ENCODE results near the gene IQCF6.
"Not testable (repeated sequence)": the region's sequence is repeated elsewhere in the genome, so short reads cannot be mapped to it uniquely, and the experiment has no call there.

IQCF6 gene

GRCh38 chr3:51779137-51779536 lies at the start of gene IQCF6:
Gene IQCF6 (minus strand): TSS chr3:51779237. CDS start chr3:51779224, 13 bp downstream.
- DNase-seq (ENCODE audit: low read depth, low spot score) = no peak

- DNase-seq (ENCODE audit: low read depth, low spot score) = no peak
Observed at GRCh38 chr3:51828297-51828696, 49.3 kb upstream of the IQCF6 start.

DNA sequence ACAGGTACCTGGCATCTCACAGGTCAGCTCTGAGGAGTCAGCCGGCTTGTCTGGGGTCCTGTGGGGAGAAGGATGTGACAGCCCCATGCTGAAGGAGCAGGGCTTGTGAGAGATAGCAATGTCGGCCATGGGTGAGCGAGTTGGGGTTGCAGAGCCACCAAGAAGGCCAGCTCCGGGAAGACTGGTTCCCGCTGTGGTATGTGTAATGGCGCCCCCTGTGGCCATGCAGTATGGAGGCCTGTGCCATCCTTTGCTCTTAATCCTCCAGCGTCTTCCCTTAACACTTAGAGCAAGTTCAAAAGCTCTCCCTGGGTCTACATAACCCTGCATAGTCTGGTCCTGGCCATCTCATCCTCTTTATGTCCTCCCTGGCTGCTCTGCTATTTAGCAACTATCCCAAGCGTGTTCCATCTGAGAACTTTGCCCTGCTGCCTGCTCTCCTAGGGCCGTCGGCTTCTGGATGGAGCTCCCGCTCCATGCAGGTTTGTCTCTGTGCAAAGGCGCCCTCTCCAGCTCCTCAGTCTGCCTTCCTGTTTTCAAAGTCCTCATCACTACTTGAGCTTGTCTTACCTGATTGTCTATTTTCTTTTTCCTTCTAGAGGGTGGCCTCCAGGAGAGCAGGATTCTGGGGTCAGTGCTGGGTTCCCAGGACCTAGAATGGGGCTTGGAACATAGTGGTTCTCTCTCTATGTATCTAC lies 40.8 kb upstream of the IQCF6 start:
- DNase-seq (ENCODE audit: low read depth, low spot score) = peak; percentile 72

DNA sequence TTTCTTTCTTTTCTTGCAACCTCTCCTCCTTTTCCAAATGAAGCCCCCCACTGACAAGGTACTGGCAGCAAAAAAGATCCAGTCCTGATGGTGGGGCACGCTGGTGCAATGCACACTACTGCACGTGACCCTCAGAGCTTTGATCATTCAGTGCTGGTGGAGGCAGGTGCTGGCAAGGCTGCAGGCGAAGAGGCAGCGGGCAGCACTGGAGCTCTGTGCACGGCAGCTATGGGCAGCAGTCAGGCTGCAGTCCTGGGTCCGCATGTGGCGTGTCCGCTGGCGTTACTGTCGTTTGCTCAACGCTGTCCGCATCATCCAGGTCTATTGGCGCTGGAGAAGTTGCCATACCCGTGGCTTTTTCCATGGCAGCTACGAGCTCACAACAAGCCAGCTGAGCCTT lies 40.1 kb upstream of the IQCF6 start:
- DNase-seq (ENCODE audit: low read depth, low spot score) = no peak

- no peak for DNase-seq (ENCODE audit: low read depth, low spot score)
Observed at GRCh38 chr3:51817375-51817774, 38.3 kb upstream of the IQCF6 start.

DNA sequence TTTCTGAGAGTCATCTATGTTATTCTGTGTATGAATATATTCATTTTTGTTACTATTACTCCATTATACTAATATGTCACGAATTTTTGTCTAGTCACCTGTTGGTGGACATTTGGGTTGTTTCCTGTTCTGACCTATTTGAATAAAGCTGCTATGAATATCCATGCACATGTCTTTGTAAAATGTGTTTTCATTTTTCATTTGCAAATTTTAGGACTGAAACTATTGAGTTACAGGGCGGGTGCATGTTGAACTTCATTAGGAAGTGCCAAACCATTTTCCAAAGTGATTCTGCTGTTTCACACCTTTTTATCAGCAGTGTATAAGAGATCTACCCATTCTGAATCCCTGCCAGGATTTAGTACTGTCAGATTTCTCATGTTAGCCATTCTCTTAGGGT lies 37.7 kb upstream of the IQCF6 start:
- DNase-seq (ENCODE audit: low read depth, low spot score) = no peak

- DNase-seq (ENCODE audit: low read depth, low spot score) = no peak
Observed at GRCh38 chr3:51815614-51816013, 36.6 kb upstream of the IQCF6 start.

DNA sequence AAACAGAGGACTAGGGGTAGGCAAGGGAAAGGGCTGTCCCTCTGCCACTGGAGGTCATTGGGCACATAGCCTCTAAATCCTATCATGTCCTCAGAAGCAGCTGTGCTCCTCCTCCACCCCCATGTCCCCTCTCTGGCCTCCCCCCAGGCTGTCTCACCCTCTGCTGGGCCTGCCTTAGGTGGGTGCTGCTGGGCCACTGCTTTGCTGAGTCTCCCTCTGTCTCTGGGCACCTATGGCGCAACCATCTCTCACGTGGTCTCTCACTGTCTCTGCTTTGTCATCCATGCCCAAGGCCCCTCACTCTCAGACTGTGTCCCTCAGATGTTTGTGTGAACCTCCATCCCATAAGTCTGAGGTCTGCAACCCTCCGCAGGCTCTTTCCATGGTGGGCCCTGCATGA lies 35.0 kb upstream of the IQCF6 start:
- DNase-seq (ENCODE audit: low read depth, low spot score) = no peak

DNA sequence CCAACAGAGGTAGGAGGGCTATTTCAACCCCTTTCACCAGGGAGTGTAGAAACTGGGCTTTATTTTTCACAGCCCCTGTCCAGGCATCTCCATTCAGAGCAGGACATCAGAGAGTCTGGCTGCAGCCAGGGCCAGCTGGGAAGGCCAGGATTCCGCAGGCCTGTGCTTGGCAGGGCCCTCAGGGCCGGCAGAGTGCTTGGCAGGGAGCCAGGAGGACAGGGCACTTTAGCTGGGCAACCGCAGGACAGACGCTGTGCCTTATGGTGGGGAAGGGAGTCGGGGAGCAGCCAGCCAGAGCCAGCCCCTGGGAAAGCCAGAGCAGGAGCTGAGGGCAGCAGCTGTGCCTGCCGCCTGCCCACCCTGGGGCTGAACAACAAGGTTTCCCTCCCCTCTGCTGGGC lies 34.5 kb upstream of the IQCF6 start:
- no peak for DNase-seq (ENCODE audit: low read depth, low spot score)

DNA sequence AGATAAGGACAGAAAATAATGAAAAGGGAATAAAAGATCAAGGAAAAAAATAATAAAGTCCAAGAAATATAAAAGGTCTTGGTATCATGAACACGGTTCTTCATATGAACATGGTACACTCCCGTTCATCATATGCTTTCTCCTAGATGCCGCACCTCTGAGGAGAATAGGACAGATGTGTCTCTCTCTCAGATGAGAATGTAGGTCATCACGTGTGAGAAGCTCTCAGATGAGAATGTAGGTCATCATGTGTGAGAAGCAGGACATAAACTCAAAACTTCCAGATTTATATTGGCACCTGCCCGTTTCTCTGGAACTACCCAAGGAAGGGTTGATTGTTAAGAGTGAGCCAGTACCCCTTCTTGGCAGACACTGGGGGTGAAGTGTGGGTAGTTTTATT lies 29.9 kb upstream of the IQCF6 start:
- no peak for DNase-seq (ENCODE audit: low read depth, low spot score)

- DNase-seq (ENCODE audit: low read depth, low spot score) = peak; percentile 24
Observed at GRCh38 chr3:51802106-51802703, 23.2 kb upstream of the IQCF6 start.

DNA sequence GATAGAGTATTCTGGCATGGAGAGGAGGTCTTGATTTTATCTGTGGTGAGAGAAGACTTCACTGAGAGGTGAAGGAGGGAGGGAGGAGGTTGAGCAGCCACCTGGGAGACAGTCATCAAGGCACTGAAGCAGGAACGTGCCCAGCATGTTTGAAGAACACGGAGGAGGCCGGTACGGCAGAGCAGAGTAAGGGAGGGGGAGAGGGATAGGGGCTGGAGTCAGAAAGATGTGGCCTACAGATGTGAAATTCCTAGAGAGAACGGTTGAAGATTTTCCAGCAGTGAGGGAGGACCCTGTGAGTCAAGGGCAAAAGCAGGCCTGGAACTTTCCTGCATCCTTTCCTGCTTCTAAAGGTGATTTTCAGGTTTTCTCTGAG lies 21.7 kb upstream of the IQCF6 start:
- DNase-seq (ENCODE audit: low read depth, low spot score) = no peak

GRCh38 chr3:51799879-51800749 lies 21.1 kb upstream of the IQCF6 start:
- DNase-seq (ENCODE audit: low read depth, low spot score) = peak; percentile 50

- peak; percentile 84 for DNase-seq (ENCODE audit: low read depth, low spot score)
Observed at GRCh38 chr3:51798411-51798963, 19.4 kb upstream of the IQCF6 start.

DNA sequence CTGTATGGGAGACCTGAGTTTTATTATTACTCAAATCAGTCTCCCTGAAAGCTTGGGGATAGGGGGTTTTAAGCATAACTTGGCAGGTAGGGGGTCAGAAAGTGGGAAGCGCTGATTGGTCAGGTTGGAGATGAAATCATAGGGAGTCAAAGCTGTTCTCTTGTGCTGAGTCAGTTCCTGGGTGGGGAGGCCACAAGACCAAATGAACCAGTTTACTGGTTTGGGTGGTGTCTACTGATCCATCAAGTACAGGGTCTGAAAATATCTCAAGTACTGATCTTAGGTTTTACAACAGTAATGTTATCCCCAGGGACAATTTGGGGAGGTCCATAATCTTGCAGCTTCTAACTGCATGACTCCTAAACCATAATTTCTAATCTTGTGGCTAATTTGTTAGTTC lies 17.8 kb upstream of the IQCF6 start:
- no peak for DNase-seq (ENCODE audit: low read depth, low spot score)

DNA sequence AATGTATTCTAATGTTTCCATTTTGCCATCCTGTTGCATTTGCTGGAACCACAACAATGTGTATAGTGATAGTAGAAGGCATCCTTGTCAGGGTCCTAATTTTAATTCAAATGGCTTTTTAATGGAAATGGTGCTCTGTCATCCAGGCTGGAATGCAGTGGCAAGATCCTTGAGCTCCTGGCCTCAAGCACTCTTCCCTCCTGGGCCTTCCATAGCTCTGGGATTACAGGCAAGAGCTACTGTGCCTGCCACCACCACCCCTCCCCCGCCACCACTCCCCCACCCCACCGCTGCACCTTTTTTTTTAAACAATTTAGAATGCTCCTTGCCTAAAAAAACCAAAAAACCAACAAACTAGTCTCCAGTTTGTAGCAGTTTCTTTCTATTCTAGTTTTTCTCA lies 15.2 kb upstream of the IQCF6 start:
- DNase-seq (ENCODE audit: low read depth, low spot score) = peak; percentile 78

DNA sequence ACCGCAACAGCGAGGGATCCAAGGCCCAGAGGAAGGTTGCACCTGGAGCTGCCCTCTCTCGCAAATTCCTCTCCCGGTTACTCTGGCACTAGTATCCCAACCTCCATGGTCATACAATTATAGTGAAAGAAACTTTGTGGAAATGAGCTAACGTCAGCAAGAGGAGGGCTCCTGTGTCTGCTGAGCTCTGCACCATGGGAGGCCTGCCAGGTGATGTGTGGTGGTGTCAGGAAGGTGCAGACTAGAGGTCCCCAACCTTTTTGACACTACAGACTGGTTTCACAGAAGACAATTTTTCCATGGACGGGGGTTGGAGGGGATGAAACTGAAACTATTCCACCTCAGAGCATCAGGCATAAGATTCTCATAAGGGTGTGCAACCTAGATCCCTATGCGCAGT lies 13.2 kb upstream of the IQCF6 start:
- no peak for DNase-seq (ENCODE audit: low read depth, low spot score)

DNA sequence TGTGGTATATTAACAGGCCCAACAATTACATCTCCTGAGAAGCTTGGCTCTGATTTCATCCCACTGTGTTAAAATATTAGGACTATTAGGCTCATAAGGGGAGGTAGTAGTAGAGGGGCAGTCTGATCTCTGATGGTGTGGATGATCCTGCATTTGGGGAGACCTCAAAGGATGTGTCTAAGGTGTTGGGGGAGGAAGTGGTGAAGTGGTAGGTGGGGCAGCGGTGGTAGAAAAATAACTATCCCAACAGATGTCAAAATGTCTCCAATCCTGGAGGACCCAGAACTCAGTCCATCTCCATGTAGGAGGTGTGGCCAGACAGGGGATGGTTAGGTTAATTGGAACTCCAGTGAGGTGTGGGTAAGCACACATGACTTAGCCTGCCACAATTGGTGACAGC lies 10.4 kb upstream of the IQCF6 start:
- DNase-seq (ENCODE audit: low read depth, low spot score) = no peak

DNA sequence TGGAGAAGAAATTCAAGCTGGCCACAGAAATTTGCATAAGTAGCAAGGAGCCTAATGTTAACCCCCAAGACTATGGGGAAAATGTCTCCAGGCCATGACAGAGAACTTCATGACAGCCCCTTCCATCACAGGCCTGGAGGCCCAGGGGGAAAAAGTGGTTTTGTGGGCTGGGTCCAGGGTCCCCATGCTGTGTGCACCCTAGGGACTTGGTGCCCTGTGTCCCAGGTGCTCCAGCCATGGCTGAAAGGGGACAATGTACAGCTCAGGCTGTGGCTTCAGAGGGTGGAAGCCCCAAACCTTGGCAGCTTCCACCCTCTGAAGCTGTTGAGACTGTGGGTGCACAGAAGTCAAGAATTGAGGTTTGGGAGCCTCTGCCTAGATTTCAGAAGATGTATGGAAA lies 8.5 kb upstream of the IQCF6 start:
- DNase-seq (ENCODE audit: low read depth, low spot score) = not testable (repeated sequence)

DNA sequence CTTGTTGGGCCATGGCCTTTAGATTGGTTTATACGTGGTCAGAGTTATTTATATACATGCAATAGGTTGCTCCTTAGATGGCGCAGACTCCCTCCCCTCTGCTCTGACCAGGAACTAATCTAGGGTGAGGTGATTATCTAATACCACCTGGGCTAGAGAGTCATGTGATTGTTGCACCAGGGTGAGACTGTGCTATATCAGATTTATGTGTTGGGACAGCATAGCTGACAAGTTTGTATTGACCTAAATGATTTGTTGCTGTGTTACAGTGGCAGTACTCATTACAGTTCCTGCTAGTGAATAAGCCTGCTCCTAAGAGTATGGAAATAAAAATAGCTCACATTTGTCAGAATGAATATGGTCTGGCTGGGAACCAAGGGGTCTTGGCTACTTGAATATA lies 7.2 kb upstream of the IQCF6 start:
- DNase-seq (ENCODE audit: low read depth, low spot score) = no peak

GRCh38 chr3:51778554-51778953 lies 483 bp downstream of the IQCF6 start:
- no peak for DNase-seq (ENCODE audit: low read depth, low spot score)

DNA sequence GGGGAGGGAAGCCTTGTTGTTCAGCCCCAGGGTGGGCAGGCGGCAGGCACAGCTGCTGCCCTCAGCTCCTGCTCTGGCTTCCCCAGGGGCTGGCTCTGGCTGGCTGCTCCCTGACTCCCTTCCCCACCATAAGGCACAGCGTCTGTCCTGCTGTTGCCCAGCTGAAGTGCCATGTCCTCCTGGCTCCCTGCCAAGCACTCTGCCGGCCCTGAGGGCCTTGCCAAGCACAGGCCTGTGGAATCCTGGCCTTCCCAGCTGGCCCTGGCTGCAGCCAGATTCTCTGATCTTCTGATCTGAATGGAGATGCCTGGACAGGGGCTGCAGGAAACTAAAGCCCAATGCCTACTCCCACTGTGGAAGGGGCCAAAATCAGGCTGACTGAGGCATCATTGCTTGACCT lies 1.1 kb downstream of the IQCF6 start:
- no peak for DNase-seq (ENCODE audit: low read depth, low spot score)

Data from ELF-1 (cell line).